GM12874 (cell line): ENCODE results near the gene NLGN1.

ENCODE experiments used
- CTCF ChIP-seq: IDR thresholded peaks from 2 replicates; pipeline ENCODE4 v1.5.1; 2011; ENCODE audit warnings: low read depth, mild to moderate bottlenecking, control low read depth, low read length, moderate library complexity; ENCODE audit not compliant: insufficient read depth

The NLGN1 gene

GRCh38 chr3:173892547-173892946 lies 495.0 kb downstream of the NLGN1 start:
- no peak for TF ChIP-seq CTCF

- TF ChIP-seq CTCF: no peak
Observed at GRCh38 chr3:173893066-173893465, 495.5 kb downstream of the NLGN1 start.

GRCh38 chr3:173893835-173894234 lies 496.3 kb downstream of the NLGN1 start:
- no peak for TF ChIP-seq CTCF

- no peak for TF ChIP-seq CTCF
Observed at GRCh38 chr3:173897631-173898030, 500.1 kb downstream of the NLGN1 start.

- no peak for TF ChIP-seq CTCF
Observed at GRCh38 chr3:173901649-173902048, 504.1 kb downstream of the NLGN1 start.

- TF ChIP-seq CTCF: no peak
Observed at GRCh38 chr3:173902401-173902800, 504.9 kb downstream of the NLGN1 start.

GRCh38 chr3:173902871-173903270 lies 505.3 kb downstream of the NLGN1 start:
- no peak for TF ChIP-seq CTCF

- TF ChIP-seq CTCF: no peak
Observed at GRCh38 chr3:173905381-173905780, 507.8 kb downstream of the NLGN1 start.
